Naive thymus-derived CD4-positive, alpha-beta T cell (primary cell): ENCODE results near the gene SSX3. TPM values are rescaled to one million over a fixed set of nuclear protein-coding genes. Genes with fewer than 3 reads are reported as not detected.
"Not testable (repeated sequence)": the region's sequence is repeated elsewhere in the genome, so short reads cannot be mapped to it uniquely, and the experiment has no call there.

Source experiments
- ATAC-seq: fragments of 150-1000 bp; cut with Tn5 transposase; 2 replicates; pipeline ENCODE4 v1.10.0; 2021; ENCODE audit warnings: mild to moderate bottlenecking, moderate library complexity
- CTCF ChIA-PET: fragments of 350-600 bp; sonication (Branson Sonifier 250); formaldehyde crosslinking; loops from one replicate; lab custom pipeline; 2021; ENCODE audit warnings: antibody characterized with exemption; lab: Charles Lee
- POLR2A ChIA-PET: fragments of 350-600 bp; sonication (Branson Sonifier 250); formaldehyde crosslinking; loops from one replicate; lab custom pipeline; 2021; ENCODE audit warnings: antibody characterized with exemption, inconsistent platforms; lab: Charles Lee
- DNase-seq, 9 donors: peaks; one replicate each; pipeline versions ENCODE4 v3.0.0 to v3.0.0-alpha.2; 2020 to 2022; ENCODE audit warnings: mixed read lengths in 1 of 9
- H3K27ac ChIP-seq: one replicate; pipeline ENCODE4 v1.7.0; 2013; ENCODE audit warnings: mild to moderate bottlenecking, low read depth, low read length, moderate library complexity
- H3K27me3 ChIP-seq, 2 donors: one replicate each; pipeline ENCODE4 v1.7.0; 2013; ENCODE audit warnings: low read length in 2 of 2, mild to moderate bottlenecking in 2 of 2, moderate library complexity in 2 of 2; ENCODE audit not compliant: control insufficient read depth in 2 of 2, insufficient read depth in 2 of 2
- H3K36me3 ChIP-seq, 3 experiments: 1 replicate in 2 of 3; 2 replicates in 1 of 3; pipeline ENCODE4 v1.7.0; 2013; ENCODE audit warnings: low read length in 3 of 3, mild to moderate bottlenecking in 3 of 3, moderate library complexity in 1 of 3; ENCODE audit not compliant: insufficient read depth in 3 of 3, control insufficient read depth in 2 of 3
- H3K4me1 ChIP-seq, 2 donors: one replicate each; pipeline ENCODE4 v1.7.0; 2013; ENCODE audit warnings: low read length in 2 of 2, mild to moderate bottlenecking in 2 of 2, moderate library complexity in 1 of 2; ENCODE audit not compliant: control insufficient read depth in 2 of 2, insufficient read depth in 2 of 2
- H3K4me3 ChIP-seq: 2 replicates; pipeline ENCODE4 v1.7.0; 2013; ENCODE audit warnings: mild to moderate bottlenecking, low read length
- H3K9me3 ChIP-seq, 3 experiments: 1 replicate in 2 of 3; 2 replicates in 1 of 3; pipeline ENCODE4 v1.7.0; 2013; ENCODE audit warnings: low read length in 3 of 3; ENCODE audit not compliant: control insufficient read depth in 2 of 3
- H3K27ac Mint-ChIP-seq, 9 donors: one replicate each; pipeline ENCODE4 v1.8.0; 2020 to 2022; ENCODE audit warnings: mixed read lengths in 9 of 9, mild to moderate bottlenecking in 8 of 9, moderate library complexity in 5 of 9, inconsistent platforms in 2 of 9
- H3K27me3 Mint-ChIP-seq, 5 donors: one replicate each; pipeline ENCODE4 v1.8.0; 2021 to 2022; ENCODE audit warnings: mixed read lengths in 5 of 5, mild to moderate bottlenecking in 1 of 5
- H3K36me3 Mint-ChIP-seq, 5 donors: one replicate each; pipeline ENCODE4 v1.8.0; 2020 to 2022; ENCODE audit warnings: mixed read lengths in 5 of 5, mild to moderate bottlenecking in 3 of 5, inconsistent platforms in 1 of 5
- H3K4me1 Mint-ChIP-seq, 7 donors: one replicate each; pipeline ENCODE4 v1.8.0; 2020 to 2022; ENCODE audit warnings: mixed read lengths in 7 of 7, mild to moderate bottlenecking in 3 of 7, inconsistent platforms in 1 of 7
- H3K4me3 Mint-ChIP-seq, 10 donors: one replicate each; pipeline ENCODE4 v1.8.0; 2020 to 2022; ENCODE audit warnings: mild to moderate bottlenecking in 10 of 10, mixed read lengths in 10 of 10, moderate library complexity in 6 of 10, inconsistent platforms in 2 of 10
- H3K9me3 Mint-ChIP-seq, 11 donors: one replicate each; pipeline ENCODE4 v1.8.0; 2020 to 2022; ENCODE audit warnings: mixed read lengths in 11 of 11, mild to moderate bottlenecking in 4 of 11, inconsistent platforms in 1 of 11, moderate library complexity in 1 of 11
- intact Hi-C, 2 donors: fragments of 100-400 bp; cut with micrococcal nuclease; formaldehyde crosslinking; loops; one replicate each; pipeline ENCODE4 v1.15.1; 2023
- polyA plus RNA-seq, 2 donors: library from polyadenylated mRNA; unstranded; fragments of 300-500 nt; fragmentation: Illumina TruSeq; gene quantifications; one replicate each; pipeline ENCODE4 v1.2.3, GENCODE V29; 2021
- total RNA-seq, 6 experiments: library from RNA in 5 of 6; stranded (reverse) in 5 of 6; gene quantifications; 1 replicate in 5 of 6; 2 replicates in 1 of 6; pipeline ENCODE4 v1.2.3 and lab custom pipeline; 2021 to 2026

The SSX3 gene, protein sequence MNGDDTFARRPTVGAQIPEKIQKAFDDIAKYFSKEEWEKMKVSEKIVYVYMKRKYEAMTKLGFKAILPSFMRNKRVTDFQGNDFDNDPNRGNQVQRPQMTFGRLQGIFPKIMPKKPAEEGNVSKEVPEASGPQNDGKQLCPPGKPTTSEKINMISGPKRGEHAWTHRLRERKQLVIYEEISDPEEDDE
- not detected for total RNA-seq
- not detected for polyA plus RNA-seq
- not detected for total RNA-seq (lab: John Stamatoyannopoulos, UW)

DNA sequence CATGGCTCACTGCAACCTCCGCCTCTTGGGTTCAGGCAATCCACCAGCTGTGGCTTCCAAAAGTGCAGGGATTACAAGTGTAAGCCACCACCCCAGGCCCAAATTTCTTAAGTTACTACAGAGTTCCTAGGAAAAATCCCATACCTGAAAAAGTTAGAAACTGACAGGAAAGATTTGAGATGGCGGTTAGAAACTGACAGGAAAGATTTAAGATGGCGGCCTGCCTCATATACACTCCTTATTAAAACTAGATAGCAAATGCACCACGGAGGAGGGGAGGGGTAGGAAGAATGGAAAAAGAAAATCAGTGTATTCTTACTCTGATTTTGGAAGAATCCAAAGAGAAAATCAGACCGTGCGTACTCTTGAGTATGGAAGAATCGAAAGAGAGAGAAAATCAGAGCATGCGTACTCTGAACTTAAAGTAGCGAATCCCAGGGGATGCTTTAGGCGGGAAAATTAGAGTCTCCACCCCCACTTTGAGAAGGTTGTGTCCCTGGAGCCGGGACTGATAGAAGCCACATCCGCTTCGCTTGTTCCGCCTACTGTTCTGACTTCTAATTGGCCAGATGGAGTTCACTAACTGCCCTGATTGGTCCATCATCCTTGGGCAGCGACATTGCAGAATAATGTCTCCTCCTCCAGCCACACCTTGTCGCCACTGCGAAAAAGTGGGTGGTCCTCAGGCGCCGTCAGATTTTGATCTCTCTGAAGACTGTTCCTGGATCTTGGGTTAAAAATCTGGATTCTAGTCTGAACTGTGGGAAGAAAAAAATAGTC lies at the start of gene SSX3:
Gene SSX3 (minus strand): TSS at position 389 of the 780 bp plus-strand sequence. CDS start 1,454 bp downstream, outside the sequence.
- H3K4me3 ChIP-seq, H3K27ac Mint-ChIP-seq, H3K4me1 Mint-ChIP-seq, intact Hi-C loops, H3K36me3 ChIP-seq, H3K27ac ChIP-seq, H3K9me3 Mint-ChIP-seq, H3K4me1 ChIP-seq, H3K27me3 ChIP-seq, CTCF ChIA-PET, ATAC-seq, DNase-seq, H3K4me3 Mint-ChIP-seq, H3K9me3 ChIP-seq, H3K27me3 Mint-ChIP-seq, H3K36me3 Mint-ChIP-seq, POLR2A ChIA-PET: not testable (repeated sequence)

DNA sequence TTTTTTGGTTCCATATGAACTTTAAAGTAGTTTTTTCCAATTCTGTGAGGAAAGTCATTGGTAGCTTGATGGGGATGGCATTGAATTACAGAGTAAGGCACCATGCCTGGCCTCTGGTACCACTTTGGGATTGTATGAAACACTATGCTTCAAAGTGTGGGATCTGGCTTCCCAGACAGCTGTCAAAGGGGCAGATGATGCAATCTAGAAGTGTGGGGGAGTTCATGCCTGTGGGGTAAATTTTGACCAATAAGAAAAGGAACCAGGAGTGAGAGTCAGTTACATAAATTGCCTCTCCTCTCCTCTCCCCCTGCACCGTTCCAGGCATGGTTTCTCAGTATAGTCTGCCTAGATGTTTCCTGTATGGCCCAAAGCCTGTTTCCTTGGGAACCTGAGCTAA lies 41.3 kb upstream of the SSX3 start:
- H3K36me3 ChIP-seq, H3K4me1 ChIP-seq, H3K9me3 Mint-ChIP-seq, H3K4me3 Mint-ChIP-seq, ATAC-seq, H3K4me1 Mint-ChIP-seq, H3K36me3 Mint-ChIP-seq, H3K27ac Mint-ChIP-seq, H3K4me3 ChIP-seq, H3K27ac ChIP-seq, H3K9me3 ChIP-seq, H3K27me3 ChIP-seq, POLR2A ChIA-PET, H3K27me3 Mint-ChIP-seq, intact Hi-C loops, DNase-seq: not testable (repeated sequence)
- CTCF ChIA-PET = interaction anchor here (0.8 kb wide), 1 partner anchor 328 kb away, joined by 3 read pairs; no protein-coding TSS in a partner anchor

DNA sequence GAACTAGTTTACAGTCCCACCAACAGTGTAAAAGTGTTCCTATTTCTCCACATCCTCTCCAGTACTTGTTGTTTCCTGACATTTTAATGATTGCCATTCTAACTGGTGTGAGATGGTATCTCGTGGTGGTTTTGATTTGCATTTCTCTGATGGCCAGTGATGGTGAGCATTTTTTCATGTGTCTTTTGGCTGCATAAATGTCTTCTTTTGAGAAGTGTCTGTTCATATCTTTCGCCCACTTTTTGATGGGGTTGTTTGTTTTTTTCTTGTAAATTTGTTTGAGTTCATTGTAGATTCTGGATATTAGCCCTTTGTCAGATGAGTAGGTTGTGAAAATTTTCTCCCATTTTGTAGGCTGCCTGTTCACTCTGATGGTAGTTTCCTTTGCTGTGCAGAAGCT lies 40.4 kb upstream of the SSX3 start:
- H3K9me3 ChIP-seq, H3K27me3 ChIP-seq, DNase-seq, H3K27ac Mint-ChIP-seq, H3K36me3 Mint-ChIP-seq, H3K27me3 Mint-ChIP-seq, H3K9me3 Mint-ChIP-seq, POLR2A ChIA-PET, H3K4me1 ChIP-seq, ATAC-seq, H3K4me3 Mint-ChIP-seq, H3K4me1 Mint-ChIP-seq, H3K4me3 ChIP-seq, CTCF ChIA-PET, H3K27ac ChIP-seq, intact Hi-C loops, H3K36me3 ChIP-seq: not testable (repeated sequence)

DNA sequence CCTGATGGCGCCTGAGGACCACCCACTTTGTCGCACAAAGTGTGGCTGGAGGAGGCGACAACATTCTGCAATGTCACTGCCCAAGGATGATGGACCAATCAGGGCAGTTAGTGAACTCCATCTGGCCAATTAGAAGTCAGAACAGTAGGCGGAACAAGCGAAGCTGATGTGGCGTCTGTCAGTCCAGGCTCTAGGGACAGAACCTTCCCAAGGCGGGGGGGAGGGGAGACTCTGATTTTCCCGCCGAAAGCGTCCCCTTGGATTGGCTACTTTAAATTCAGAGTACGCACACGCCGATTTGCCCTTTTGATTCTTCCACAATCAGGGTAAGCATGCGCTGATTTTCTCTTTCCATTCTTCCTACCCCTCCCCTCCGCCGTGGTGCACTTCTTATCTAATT lies 26.7 kb upstream of the SSX3 start, which contains the start of gene SSX4:
Gene SSX4 (plus strand): TSS at position 301 of the 400 bp plus-strand sequence. CDS start 515 bp downstream, outside the sequence.
- H3K36me3 ChIP-seq, H3K4me3 Mint-ChIP-seq, POLR2A ChIA-PET, H3K9me3 Mint-ChIP-seq, H3K9me3 ChIP-seq, H3K27ac Mint-ChIP-seq, H3K36me3 Mint-ChIP-seq, DNase-seq, H3K27me3 Mint-ChIP-seq, H3K27me3 ChIP-seq, H3K27ac ChIP-seq, ATAC-seq, intact Hi-C loops, H3K4me1 Mint-ChIP-seq, H3K4me3 ChIP-seq, CTCF ChIA-PET, H3K4me1 ChIP-seq: not testable (repeated sequence)

DNA sequence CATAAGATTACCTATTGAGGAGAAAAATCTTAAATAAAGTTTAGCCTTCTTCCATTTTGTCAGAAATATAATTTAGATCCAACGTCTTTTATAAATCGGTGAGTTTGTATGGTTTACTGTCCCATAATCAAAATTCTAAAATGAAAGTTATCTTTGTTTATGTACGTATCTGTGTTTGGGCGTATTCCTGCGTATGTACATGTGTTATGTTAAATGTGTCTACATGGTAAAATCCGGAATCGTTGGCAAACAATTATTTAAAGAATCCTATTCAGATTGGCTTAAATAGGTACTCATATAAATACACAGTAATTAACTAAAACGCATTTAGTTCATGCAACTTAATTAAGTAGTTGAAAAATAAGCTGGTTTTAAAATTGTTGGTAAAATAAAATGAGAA lies 13.9 kb upstream of the SSX3 start:
- H3K36me3 Mint-ChIP-seq, H3K4me1 Mint-ChIP-seq, H3K27ac Mint-ChIP-seq, H3K4me3 Mint-ChIP-seq, H3K27me3 Mint-ChIP-seq, CTCF ChIA-PET, H3K36me3 ChIP-seq, H3K27me3 ChIP-seq, ATAC-seq, H3K27ac ChIP-seq, H3K9me3 ChIP-seq, H3K4me3 ChIP-seq, intact Hi-C loops, H3K4me1 ChIP-seq, POLR2A ChIA-PET, DNase-seq, H3K9me3 Mint-ChIP-seq: not testable (repeated sequence)

DNA sequence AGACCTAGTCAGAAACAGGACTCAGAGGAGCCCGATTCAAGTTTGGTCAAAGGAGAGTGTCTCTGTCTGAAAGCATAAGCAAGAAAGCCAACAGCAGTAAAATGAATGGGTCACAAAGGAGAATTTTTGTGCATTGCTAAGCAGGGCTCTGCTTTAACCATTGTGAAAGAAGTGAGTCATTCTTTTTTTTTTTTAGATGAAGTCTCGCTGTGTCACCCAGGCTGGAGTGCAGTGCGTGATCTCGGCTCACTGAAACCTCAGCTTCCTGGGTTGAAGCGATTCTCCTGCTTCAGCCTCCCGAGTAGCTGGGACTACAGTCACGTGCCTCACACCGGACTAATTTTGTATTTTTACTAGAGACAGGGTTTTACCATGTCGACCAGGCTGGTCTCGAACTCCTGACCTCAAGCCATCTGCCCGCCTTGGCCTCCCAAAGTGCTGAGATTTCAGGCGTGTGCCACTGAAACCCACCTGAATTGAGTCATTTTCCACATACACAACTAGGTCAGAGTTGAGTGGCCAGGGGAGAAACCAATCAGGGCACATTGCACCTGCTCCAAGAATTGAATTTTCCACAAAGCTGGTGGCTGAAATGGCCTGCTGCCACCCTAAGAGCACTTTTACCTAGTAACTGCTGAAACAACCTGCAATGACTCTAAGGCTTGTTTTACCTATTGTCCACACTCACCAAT lies 11.4 kb upstream of the SSX3 start:
- H3K36me3 ChIP-seq, H3K4me3 ChIP-seq, POLR2A ChIA-PET, H3K4me3 Mint-ChIP-seq, CTCF ChIA-PET, H3K36me3 Mint-ChIP-seq, H3K27me3 Mint-ChIP-seq, H3K27ac ChIP-seq, H3K9me3 ChIP-seq, H3K4me1 ChIP-seq, ATAC-seq, H3K4me1 Mint-ChIP-seq, H3K27me3 ChIP-seq, intact Hi-C loops, H3K9me3 Mint-ChIP-seq, DNase-seq, H3K27ac Mint-ChIP-seq: not testable (repeated sequence)
